Astrocyte (in vitro differentiated cells and primary cell): ENCODE results near the gene ATG7. TPM values are rescaled to one million over a fixed set of nuclear protein-coding genes. Genes with fewer than 3 reads are reported as not detected.

Experiments used
- DNase-seq: peaks from one replicate; pipeline ENCODE4 v3.0.0-alpha.2; 2010; ENCODE audit warnings: low read depth
- FAIRE-seq: peaks from 2 replicates; lab custom pipeline; 2011; peaks lifted over from hg19 to GRCh38; lab: Jason Lieb, UNC
- H2AFZ ChIP-seq: 2 replicates; pipeline ENCODE4 v1.6.0; 2012; ENCODE audit warnings: low read depth, low read length, inconsistent platforms
- H3K27ac ChIP-seq: 2 replicates; pipeline ENCODE4 v1.5.1; 2011; ENCODE audit warnings: low read depth, low read length, inconsistent platforms
- H3K27me3 ChIP-seq: 2 replicates; pipeline ENCODE4 v1.6.0; 2011; ENCODE audit warnings: low read length, inconsistent platforms; ENCODE audit not compliant: insufficient read depth
- H3K36me3 ChIP-seq: 2 replicates; pipeline ENCODE4 v1.5.1; 2011; ENCODE audit warnings: low read length, inconsistent platforms; ENCODE audit not compliant: insufficient read depth
- H3K4me1 ChIP-seq: 2 replicates; pipeline ENCODE4 v1.5.1; 2011; ENCODE audit warnings: low read length, inconsistent platforms; ENCODE audit not compliant: insufficient read depth
- H3K4me2 ChIP-seq: 2 replicates; pipeline ENCODE4 v1.6.0; 2012; ENCODE audit warnings: low read length, inconsistent platforms
- H3K4me3 ChIP-seq: 2 replicates; pipeline ENCODE4 v1.5.1; 2011; ENCODE audit warnings: low read depth, mild to moderate bottlenecking, low read length, inconsistent platforms; ENCODE audit not compliant: insufficient read depth
- H3K79me2 ChIP-seq: 2 replicates; pipeline ENCODE4 v1.6.0; 2012; ENCODE audit warnings: mild to moderate bottlenecking, low read length, inconsistent platforms; ENCODE audit not compliant: insufficient read depth
- H3K9ac ChIP-seq: 2 replicates; pipeline ENCODE4 v1.6.0; 2012; ENCODE audit warnings: mild to moderate bottlenecking, low read length, inconsistent platforms
- H3K9me3 ChIP-seq: 2 replicates; pipeline ENCODE4 v1.5.1; 2012; ENCODE audit warnings: low read depth, mild to moderate bottlenecking, low read length, inconsistent platforms; ENCODE audit not compliant: insufficient read depth
- H4K20me1 ChIP-seq: 2 replicates; pipeline ENCODE4 v1.6.0; 2012; ENCODE audit warnings: low read length, inconsistent platforms; ENCODE audit not compliant: insufficient read depth
- H3K27ac Mint-ChIP-seq: one replicate; pipeline ENCODE4 v1.8.0; 2021; ENCODE audit warnings: mild to moderate bottlenecking, mixed read lengths; ENCODE audit not compliant: unreplicated experiment
- H3K27me3 Mint-ChIP-seq: one replicate; pipeline ENCODE4 v1.8.0; 2021; ENCODE audit warnings: low read depth, mixed read lengths; ENCODE audit not compliant: unreplicated experiment
- H3K36me3 Mint-ChIP-seq: one replicate; pipeline ENCODE4 v1.8.0; 2021; ENCODE audit warnings: low read depth, mixed read lengths; ENCODE audit not compliant: unreplicated experiment
- H3K4me1 Mint-ChIP-seq: one replicate; pipeline ENCODE4 v1.8.0; 2021; ENCODE audit warnings: low read depth, mixed read lengths; ENCODE audit not compliant: unreplicated experiment
- H3K4me3 Mint-ChIP-seq: one replicate; pipeline ENCODE4 v1.8.0; 2021; ENCODE audit warnings: mild to moderate bottlenecking, moderate library complexity, mixed read lengths; ENCODE audit not compliant: unreplicated experiment
- H3K9me3 Mint-ChIP-seq: one replicate; pipeline ENCODE4 v1.8.0; 2021; ENCODE audit warnings: mild to moderate bottlenecking, mixed read lengths; ENCODE audit not compliant: unreplicated experiment
- CTCF ChIP-seq: IDR thresholded peaks from 2 replicates; pipeline ENCODE4 v1.5.1; 2011; ENCODE audit warnings: low read depth, mild to moderate bottlenecking, inconsistent platforms, low read length, moderate library complexity; ENCODE audit not compliant: insufficient read depth
- EZH2 ChIP-seq: IDR thresholded peaks from 2 replicates; pipeline ENCODE4 v1.6.1; 2012; ENCODE audit warnings: mild to moderate bottlenecking, low read length, inconsistent platforms; ENCODE audit not compliant: insufficient read depth
- total RNA-seq: library from RNA; stranded (reverse); gene quantifications from 2 replicates; pipeline ENCODE4 v1.2.1, GENCODE V29; 2021

The ATG7 gene
- total RNA-seq, 1 donor from 2014 or later: 29.5 TPM

GRCh38 chr3:11394392-11394791 is 122.2 kb downstream of the ATG7 start:
- H3K79me2 ChIP-seq: no peaks in the 10 kb centered on the region
- H3K27ac ChIP-seq: no peak overlapping the region
- no peaks in the 10 kb centered on the region for H3K36me3 ChIP-seq
- FAIRE-seq (no peak), DNase-seq (no peak)
- no peak overlapping the region for H3K4me2 ChIP-seq
- no peak overlapping the region for H3K9ac ChIP-seq
- no peaks in the 10 kb centered on the region for H3K27me3 ChIP-seq
- H3K4me1 Mint-ChIP-seq: peaks cover 37% of the 10 kb centered on the region
- H3K4me3 Mint-ChIP-seq: no peak overlapping the region
- peaks cover 22% of the 10 kb centered on the region for H3K4me1 ChIP-seq
- no peak overlapping the region for H3K4me3 ChIP-seq
- H3K27me3 Mint-ChIP-seq: no peaks in the 10 kb centered on the region
- no peaks in the 10 kb centered on the region for H3K9me3 Mint-ChIP-seq
- no peaks in the 10 kb centered on the region for H3K9me3 ChIP-seq
- H3K36me3 Mint-ChIP-seq: no peaks in the 10 kb centered on the region
- no peak overlapping the region for H2AFZ ChIP-seq
- no peak overlapping the region for H3K27ac Mint-ChIP-seq
- no peak for TF ChIP-seq EZH2
- TF ChIP-seq CTCF: no peak
- H4K20me1 ChIP-seq: no peaks in the 10 kb centered on the region

GRCh38 chr3:11400213-11400612 is 128.0 kb downstream of the ATG7 start:
- Histone ChIP-seq H3K27me3 (no peaks in the 10 kb centered on the region), H3K4me2 (no peak overlapping the region), H3K9me3 (no peaks in the 10 kb centered on the region), H3K79me2 (no peaks in the 10 kb centered on the region), H3K27ac (no peak overlapping the region), H3K36me3 (peaks cover 3% of the 10 kb centered on the region), H3K4me3 (no peak overlapping the region), H3K4me1 (no peaks in the 10 kb centered on the region), H4K20me1 (no peaks in the 10 kb centered on the region), H3K9ac (no peak overlapping the region), H2AFZ (no peak overlapping the region)
- TF ChIP-seq EZH2 (no peak), CTCF (no peak)
- H3K27ac Mint-ChIP-seq: no peak overlapping the region
- no peak overlapping the region for H3K4me3 Mint-ChIP-seq
- DNase-seq (no peak), FAIRE-seq (no peak)
- peaks cover 3% of the 10 kb centered on the region for H3K9me3 Mint-ChIP-seq
- no peaks in the 10 kb centered on the region for H3K27me3 Mint-ChIP-seq
- peaks cover 7% of the 10 kb centered on the region for H3K36me3 Mint-ChIP-seq
- no peaks in the 10 kb centered on the region for H3K4me1 Mint-ChIP-seq

- Mint-ChIP-seq H3K9me3 (peaks cover 3% of the 10 kb centered on the region), H3K36me3 (peaks cover 9% of the 10 kb centered on the region), H3K4me1 (no peaks in the 10 kb centered on the region), H3K27me3 (no peaks in the 10 kb centered on the region), H3K27ac (no peak overlapping the region), H3K4me3 (no peak overlapping the region)
- Histone ChIP-seq H3K79me2 (no peaks in the 10 kb centered on the region), H3K27me3 (no peaks in the 10 kb centered on the region), H4K20me1 (no peaks in the 10 kb centered on the region), H3K9me3 (no peaks in the 10 kb centered on the region), H2AFZ (no peak overlapping the region), H3K4me3 (no peak overlapping the region), H3K4me1 (no peaks in the 10 kb centered on the region), H3K27ac (no peak overlapping the region), H3K4me2 (no peak overlapping the region), H3K9ac (no peak overlapping the region), H3K36me3 (peaks cover 3% of the 10 kb centered on the region)
- TF ChIP-seq CTCF (no peak), EZH2 (no peak)
- DNase-seq (no peak), FAIRE-seq (no peak)
These were observed 129.2 kb downstream of the ATG7 start for GRCh38 chr3:11401434-11401833.
